ENCODE measurements around the gene IDH3A.
"Not testable (repeated sequence)": the region's sequence is repeated elsewhere in the genome, so short reads cannot be mapped to it uniquely, and the experiment has no call there.

The IDH3A gene

GRCh38 chr15:78147566-78147965 is 1.6 kb upstream of the IDH3A start:
- H3K9me3 ChIP-seq (ENCODE audit: control insufficient read depth in 1 of 2, low read length in 2 of 2): no peaks in the 10 kb centered on the region
- no peak overlapping the region for H3K27ac ChIP-seq (ENCODE audit: low read depth, low read length)
- peaks cover 26 to 35% of the 10 kb centered on the region in 2 donors for H3K4me1 ChIP-seq (ENCODE audit: control insufficient read depth in 1 of 2, insufficient read depth in 2 of 2, low read length in 2 of 2)
- no peak overlapping the region for H3K4me3 ChIP-seq (ENCODE audit: low read depth in 1 of 2, low read length in 2 of 2)
- H3K9ac ChIP-seq (ENCODE audit: low read depth in 1 of 2, low read length in 2 of 2): peak overlapping the region in 1 of 2 donors; percentile 57
- no peaks in the 10 kb centered on the region for H3K36me3 ChIP-seq (ENCODE audit: control insufficient read depth in 1 of 2, insufficient read depth in 2 of 2, low read length in 2 of 2)
- H3K27me3 ChIP-seq (ENCODE audit: control insufficient read depth in 1 of 2, insufficient read depth in 2 of 2, low read length in 2 of 2): no peaks in the 10 kb centered on the region

GRCh38 chr15:78148392-78149067 is 632 bp upstream of the IDH3A start:
- Histone ChIP-seq H3K9ac (ENCODE audit: low read depth in 1 of 2, low read length in 2 of 2) (peak overlapping the region; percentile 45 to 57), H3K4me3 (ENCODE audit: low read depth in 1 of 2, low read length in 2 of 2) (peak overlapping the region; percentile 61 to 63), H3K4me1 (ENCODE audit: control insufficient read depth in 1 of 2, insufficient read depth in 2 of 2, low read length in 2 of 2) (peaks cover 26 to 35% of the 10 kb centered on the region in 2 donors), H3K9me3 (ENCODE audit: control insufficient read depth in 1 of 2, low read length in 2 of 2) (no peaks in the 10 kb centered on the region), H3K36me3 (ENCODE audit: control insufficient read depth in 1 of 2, insufficient read depth in 2 of 2, low read length in 2 of 2) (no peaks in the 10 kb centered on the region), H3K27ac (ENCODE audit: low read depth, low read length) (no peak overlapping the region), H3K27me3 (ENCODE audit: control insufficient read depth in 1 of 2, insufficient read depth in 2 of 2, low read length in 2 of 2) (no peaks in the 10 kb centered on the region)

- Histone ChIP-seq H3K4me3 (ENCODE audit: low read depth in 1 of 2, low read length in 2 of 2) (peak overlapping the region; percentile 71 to 86), H3K4me1 (ENCODE audit: control insufficient read depth in 1 of 2, insufficient read depth in 2 of 2, low read length in 2 of 2) (peaks cover 26 to 35% of the 10 kb centered on the region in 2 donors), H3K9me3 (ENCODE audit: control insufficient read depth in 1 of 2, low read length in 2 of 2) (no peaks in the 10 kb centered on the region), H3K9ac (ENCODE audit: low read depth in 1 of 2, low read length in 2 of 2) (peak overlapping the region; percentile 76 to 77), H3K27me3 (ENCODE audit: control insufficient read depth in 1 of 2, insufficient read depth in 2 of 2, low read length in 2 of 2) (no peaks in the 10 kb centered on the region), H3K27ac (ENCODE audit: low read depth, low read length) (peak overlapping the region; percentile 68), H3K36me3 (ENCODE audit: control insufficient read depth in 1 of 2, insufficient read depth in 2 of 2, low read length in 2 of 2) (no peaks in the 10 kb centered on the region)
Measured at GRCh38 chr15:78149805-78150751, 916 bp downstream of the IDH3A start.

- Histone ChIP-seq H3K4me3 (ENCODE audit: low read depth in 1 of 2, low read length in 2 of 2) (peak overlapping the region; percentile 14 to 71), H3K4me1 (ENCODE audit: control insufficient read depth in 1 of 2, insufficient read depth in 2 of 2, low read length in 2 of 2) (peaks cover 26 to 35% of the 10 kb centered on the region in 2 donors)
- H3K27ac ChIP-seq (ENCODE audit: low read depth, low read length); H3K9me3 ChIP-seq (ENCODE audit: control insufficient read depth in 1 of 2, low read length in 2 of 2); H3K36me3 ChIP-seq (ENCODE audit: control insufficient read depth in 1 of 2, insufficient read depth in 2 of 2, low read length in 2 of 2); H3K9ac ChIP-seq (ENCODE audit: low read depth in 1 of 2, low read length in 2 of 2); H3K27me3 ChIP-seq (ENCODE audit: control insufficient read depth in 1 of 2, insufficient read depth in 2 of 2, low read length in 2 of 2): not testable (repeated sequence)
Measured at GRCh38 chr15:78151075-78151474, 1.9 kb downstream of the IDH3A start.

GRCh38 chr15:78154955-78155354 is 5.8 kb downstream of the IDH3A start:
- Histone ChIP-seq H3K4me3 (ENCODE audit: low read depth in 1 of 2, low read length in 2 of 2) (no peak overlapping the region), H3K9me3 (ENCODE audit: control insufficient read depth in 1 of 2, low read length in 2 of 2) (no peaks in the 10 kb centered on the region), H3K9ac (ENCODE audit: low read depth in 1 of 2, low read length in 2 of 2) (no peak overlapping the region), H3K27ac (ENCODE audit: low read depth, low read length) (no peak overlapping the region), H3K4me1 (ENCODE audit: control insufficient read depth in 1 of 2, insufficient read depth in 2 of 2, low read length in 2 of 2) (peaks cover 8 to 12% of the 10 kb centered on the region in 2 donors), H3K36me3 (ENCODE audit: control insufficient read depth in 1 of 2, insufficient read depth in 2 of 2, low read length in 2 of 2) (peaks cover 0 to 26% of the 10 kb centered on the region in 2 donors), H3K27me3 (ENCODE audit: control insufficient read depth in 1 of 2, insufficient read depth in 2 of 2, low read length in 2 of 2) (no peaks in the 10 kb centered on the region)

- H3K4me3 ChIP-seq (ENCODE audit: low read depth in 1 of 2, low read length in 2 of 2): no peak overlapping the region
Measured at GRCh38 chr15:78155355-78155939, 6.3 kb downstream of the IDH3A start.

GRCh38 chr15:78156653-78157052 is 7.5 kb downstream of the IDH3A start:
- no peak overlapping the region for H3K27ac ChIP-seq (ENCODE audit: low read depth, low read length)
- H3K9ac ChIP-seq (ENCODE audit: low read depth in 1 of 2, low read length in 2 of 2): no peak overlapping the region
- H3K27me3 ChIP-seq (ENCODE audit: control insufficient read depth in 1 of 2, insufficient read depth in 2 of 2, low read length in 2 of 2): no peaks in the 10 kb centered on the region
- peaks cover 6 to 40% of the 10 kb centered on the region in 2 donors for H3K36me3 ChIP-seq (ENCODE audit: control insufficient read depth in 1 of 2, insufficient read depth in 2 of 2, low read length in 2 of 2)
- H3K4me3 ChIP-seq (ENCODE audit: low read depth in 1 of 2, low read length in 2 of 2): no peak overlapping the region
- H3K4me1 ChIP-seq (ENCODE audit: control insufficient read depth in 1 of 2, insufficient read depth in 2 of 2, low read length in 2 of 2): no peaks in the 10 kb centered on the region
- no peaks in the 10 kb centered on the region for H3K9me3 ChIP-seq (ENCODE audit: control insufficient read depth in 1 of 2, low read length in 2 of 2)

More at GRCh38 chr15:78155355-78155939, 6.3 kb downstream of the IDH3A start:
- Histone ChIP-seq H3K9me3 (ENCODE audit: control insufficient read depth in 1 of 2, low read length in 2 of 2) (no peaks in the 10 kb centered on the region), H3K27ac (ENCODE audit: low read depth, low read length) (no peak overlapping the region), H3K4me1 (ENCODE audit: control insufficient read depth in 1 of 2, insufficient read depth in 2 of 2, low read length in 2 of 2) (peaks cover 4 to 7% of the 10 kb centered on the region in 2 donors), H3K36me3 (ENCODE audit: control insufficient read depth in 1 of 2, insufficient read depth in 2 of 2, low read length in 2 of 2) (peaks cover 0 to 28% of the 10 kb centered on the region in 2 donors), H3K9ac (ENCODE audit: low read depth in 1 of 2, low read length in 2 of 2) (no peak overlapping the region), H3K27me3 (ENCODE audit: control insufficient read depth in 1 of 2, insufficient read depth in 2 of 2, low read length in 2 of 2) (no peaks in the 10 kb centered on the region)

- Histone ChIP-seq H3K4me1 (ENCODE audit: control insufficient read depth in 1 of 2, insufficient read depth in 2 of 2, low read length in 2 of 2) (no peaks in the 10 kb centered on the region), H3K27ac (ENCODE audit: low read depth, low read length) (no peak overlapping the region), H3K9me3 (ENCODE audit: control insufficient read depth in 1 of 2, low read length in 2 of 2) (no peaks in the 10 kb centered on the region), H3K9ac (ENCODE audit: low read depth in 1 of 2, low read length in 2 of 2) (no peak overlapping the region), H3K36me3 (ENCODE audit: control insufficient read depth in 1 of 2, insufficient read depth in 2 of 2, low read length in 2 of 2) (peaks cover 11 to 45% of the 10 kb centered on the region in 2 donors), H3K27me3 (ENCODE audit: control insufficient read depth in 1 of 2, insufficient read depth in 2 of 2, low read length in 2 of 2) (no peaks in the 10 kb centered on the region), H3K4me3 (ENCODE audit: low read depth in 1 of 2, low read length in 2 of 2) (no peak overlapping the region)
Measured at GRCh38 chr15:78157203-78157602, 8.0 kb downstream of the IDH3A start.

- no peak overlapping the region for H3K9ac ChIP-seq (ENCODE audit: low read depth in 1 of 2, low read length in 2 of 2)
- H3K4me1 ChIP-seq (ENCODE audit: control insufficient read depth in 1 of 2, insufficient read depth in 2 of 2, low read length in 2 of 2): no peaks in the 10 kb centered on the region
- H3K27ac ChIP-seq (ENCODE audit: low read depth, low read length): no peak overlapping the region
- H3K9me3 ChIP-seq (ENCODE audit: control insufficient read depth in 1 of 2, low read length in 2 of 2): no peaks in the 10 kb centered on the region
- H3K36me3 ChIP-seq (ENCODE audit: control insufficient read depth in 1 of 2, insufficient read depth in 2 of 2, low read length in 2 of 2): peaks cover 17 to 65% of the 10 kb centered on the region in 2 donors
- no peak overlapping the region for H3K4me3 ChIP-seq (ENCODE audit: low read depth in 1 of 2, low read length in 2 of 2)
- no peaks in the 10 kb centered on the region for H3K27me3 ChIP-seq (ENCODE audit: control insufficient read depth in 1 of 2, insufficient read depth in 2 of 2, low read length in 2 of 2)
Measured at GRCh38 chr15:78159395-78159794, 10.2 kb downstream of the IDH3A start.

GRCh38 chr15:78162038-78162437 is 12.9 kb downstream of the IDH3A start:
- peaks cover 33 to 74% of the 10 kb centered on the region in 2 donors for H3K36me3 ChIP-seq (ENCODE audit: control insufficient read depth in 1 of 2, insufficient read depth in 2 of 2, low read length in 2 of 2)
- no peak overlapping the region for H3K9ac ChIP-seq (ENCODE audit: low read depth in 1 of 2, low read length in 2 of 2)

More at GRCh38 chr15:78162038-78162437, 12.9 kb downstream of the IDH3A start:
- no peaks in the 10 kb centered on the region for H3K9me3 ChIP-seq (ENCODE audit: control insufficient read depth in 1 of 2, low read length in 2 of 2)
- H3K4me3 ChIP-seq (ENCODE audit: low read depth in 1 of 2, low read length in 2 of 2): no peak overlapping the region
- no peak overlapping the region for H3K27ac ChIP-seq (ENCODE audit: low read depth, low read length)
- H3K4me1 ChIP-seq (ENCODE audit: control insufficient read depth in 1 of 2, insufficient read depth in 2 of 2, low read length in 2 of 2): no peaks in the 10 kb centered on the region
- H3K27me3 ChIP-seq (ENCODE audit: control insufficient read depth in 1 of 2, insufficient read depth in 2 of 2, low read length in 2 of 2): no peaks in the 10 kb centered on the region

All from duodenal mucosa (tissue), 2 donors.